HepG2 (cell line): ENCODE data around the gene STAT4. TPM values are rescaled to one million over a fixed set of nuclear protein-coding genes. Genes with fewer than 3 reads are reported as not detected.

Experiments used
- ATAC-seq: fragments of 200-7000 bp; cut with Tn5 transposase; 3 replicates; pipeline ENCODE4 v1.9.1; 2020; ENCODE audit warnings: mild to moderate bottlenecking, moderate library complexity
- BruUV-seq: library from RNA; stranded (reverse); fragments of 400-500 nt; replicated peaks from 2 replicates; lab custom pipeline; 2021; lab: Mats Ljungman, UMichigan
- CTCF ChIA-PET: fragments of 300-600 bp; formaldehyde crosslinking; extraction: SDS; loops from one replicate; lab custom pipeline; 2021; ENCODE audit warnings: low total read pairs, inconsistent platforms, low intra/inter-chr PET ratio; lab: Yijun Ruan, JAX
- POLR2A ChIA-PET: fragments of 350-600 bp; sonication (Branson Sonifier 250); formaldehyde crosslinking; loops from one replicate; lab custom pipeline; 2020; ENCODE audit warnings: antibody characterized with exemption, inconsistent platforms; lab: Yijun Ruan, JAX
- DNase-seq: peaks from one replicate; pipeline ENCODE4 v3.0.0-alpha.2; 2015; ENCODE audit warnings: low spot score
- FAIRE-seq: peaks from 3 replicates; lab custom pipeline; 2011; peaks lifted over from hg19 to GRCh38; lab: Jason Lieb, UNC
- H2AFZ ChIP-seq: one replicate; pipeline ENCODE4 v1.6.1; 2011; ENCODE audit warnings: low read length, inconsistent platforms
- H3K27ac ChIP-seq: fragments of 300-600 bp; 3 replicates; pipeline ENCODE4 v1.8.0; 2011; ENCODE audit warnings: mixed run types, mild to moderate bottlenecking, mixed read lengths, low read length, inconsistent platforms; ENCODE audit not compliant: insufficient read depth; ENCODE audit errors: extremely low read length
- H3K27me3 ChIP-seq, 2 experiments: fragments of 200-600 bp in 1 of 2; 2 replicates in 1 of 2; 3 replicates in 1 of 2; pipeline versions ENCODE4 v1.6.0 to v1.8.0; 2011; ENCODE audit warnings: low read length in 2 of 2, mild to moderate bottlenecking in 2 of 2, moderate library complexity in 2 of 2, inconsistent platforms in 1 of 2; ENCODE audit not compliant: insufficient read depth in 2 of 2, control insufficient read depth in 1 of 2
- H3K36me3 ChIP-seq, 2 experiments: fragments of 200-600 bp in 1 of 2; replicated peaks in 1 of 2; 2 replicates in 1 of 2; 3 replicates in 1 of 2; pipeline versions ENCODE4 v1.5.1 to v1.8.0; 2011; ENCODE audit warnings: low read length in 2 of 2, inconsistent platforms in 1 of 2; ENCODE audit not compliant: insufficient read depth in 2 of 2, control insufficient read depth in 1 of 2
- H3K4me1 ChIP-seq: 2 replicates; pipeline ENCODE4 v1.5.1; 2012; ENCODE audit warnings: low read length, inconsistent platforms; ENCODE audit not compliant: insufficient read depth
- H3K4me2 ChIP-seq: 2 replicates; pipeline ENCODE4 v1.6.0; 2011; ENCODE audit warnings: low read depth, low read length, inconsistent platforms
- H3K4me3 ChIP-seq, 3 experiments: fragments of 200-600 bp in 1 of 3; sonication (generic), shearing (Covaris generic) in 1 of 3; replicated peaks in 1 of 3; 2 replicates each; pipeline ENCODE4 v1.5.1; 2011 to 2016; ENCODE audit warnings: low read length in 3 of 3, inconsistent platforms in 2 of 3, low read depth in 2 of 3, mild to moderate bottlenecking in 2 of 3, control low read depth in 1 of 3, mixed read lengths in 1 of 3; ENCODE audit not compliant: insufficient read depth in 1 of 3
- H3K79me2 ChIP-seq: one replicate; pipeline ENCODE4 v1.6.1; 2011; ENCODE audit warnings: low read length, inconsistent platforms; ENCODE audit not compliant: insufficient read depth
- H3K9ac ChIP-seq: 2 replicates; pipeline ENCODE4 v1.6.0; 2011; ENCODE audit warnings: mild to moderate bottlenecking, low read depth, low read length, inconsistent platforms; ENCODE audit not compliant: insufficient read depth
- H3K9me3 ChIP-seq: 2 replicates; pipeline ENCODE4 v1.5.1; 2012; ENCODE audit warnings: mild to moderate bottlenecking, low read length
- H4K20me1 ChIP-seq: 2 replicates; pipeline ENCODE4 v1.6.0; 2011; ENCODE audit warnings: inconsistent platforms, mild to moderate bottlenecking, low read length, moderate library complexity; ENCODE audit not compliant: insufficient read depth
- BRD4 ChIP-seq: sonication (generic); formaldehyde crosslinking; IDR thresholded peaks from 2 replicates; pipeline ENCODE4 v1.4.0; 2020; ENCODE audit warnings: missing genetic modification reagents
- CCAR2 ChIP-seq: fragments of 200-400 bp; formaldehyde crosslinking; optimal IDR thresholded peaks from 2 replicates; pipeline ENCODE3; 2018; ENCODE audit warnings: low read depth, mild to moderate bottlenecking, low read length, moderate library complexity
- EHMT2 ChIP-seq: fragments of 200-600 bp; sonication (generic); IDR thresholded peaks from 2 replicates; pipeline ENCODE4 v1.7.0; 2017; ENCODE audit warnings: antibody characterized with exemption, low read depth, low read length, borderline replicate concordance
- FOXC1 ChIP-seq: sonication (generic); formaldehyde crosslinking; IDR thresholded peaks from 2 replicates; pipeline ENCODE4 v1.8.0; 2022; ENCODE audit warnings: mild to moderate bottlenecking, missing genetic modification reagents, borderline replicate concordance
- GMEB1 ChIP-seq: sonication (generic); formaldehyde crosslinking; IDR thresholded peaks from 2 replicates; pipeline ENCODE4 v1.5.1; 2020; ENCODE audit warnings: missing genetic modification reagents, mild to moderate bottlenecking, borderline replicate concordance
- GPBP1L1 ChIP-seq: sonication (generic); formaldehyde crosslinking; IDR thresholded peaks from 2 replicates; pipeline ENCODE4 v1.5.0; 2020; ENCODE audit warnings: mild to moderate bottlenecking, missing genetic modification reagents
- KLF12 ChIP-seq: sonication (generic); formaldehyde crosslinking; IDR thresholded peaks from 2 replicates; pipeline ENCODE4 v1.4.0; 2020; ENCODE audit warnings: missing genetic modification reagents, borderline replicate concordance
- KLF16 ChIP-seq, 2 experiments: sonication (generic) in 1 of 2; formaldehyde crosslinking in 1 of 2; IDR thresholded peaks; 2 replicates each; pipeline versions ENCODE4 v1.6.1 to v1.8.0; 2016 to 2023; ENCODE audit warnings: missing genetic modification reagents in 2 of 2, missing compliant biosample characterization in 1 of 2
- MZF1 ChIP-seq: sonication (generic); formaldehyde crosslinking; IDR thresholded peaks from 2 replicates; pipeline ENCODE4 v1.8.1; 2023; ENCODE audit warnings: mild to moderate bottlenecking, missing genetic modification reagents, borderline replicate concordance
- NAIF1 ChIP-seq: sonication (generic); formaldehyde crosslinking; IDR thresholded peaks from 2 replicates; pipeline ENCODE4 v1.5.0; 2020; ENCODE audit warnings: mild to moderate bottlenecking, missing genetic modification reagents, borderline replicate concordance
- PAWR ChIP-seq: sonication (generic); formaldehyde crosslinking; IDR thresholded peaks from 2 replicates; pipeline ENCODE4 v1.4.0; 2020; ENCODE audit warnings: missing genetic modification reagents, mild to moderate bottlenecking, borderline replicate concordance
- RAD51 ChIP-seq: fragments of 450-650 bp; IDR thresholded peaks from 2 replicates; pipeline ENCODE4 v1.6.1; 2016; ENCODE audit warnings: borderline replicate concordance
- THYN1 ChIP-seq: sonication (generic); formaldehyde crosslinking; IDR thresholded peaks from 2 replicates; pipeline ENCODE4 v1.8.1; 2023; ENCODE audit warnings: low read depth, mild to moderate bottlenecking, moderate library complexity, missing genetic modification reagents, borderline replicate concordance
- TMF1 ChIP-seq: sonication (generic); formaldehyde crosslinking; IDR thresholded peaks from 2 replicates; pipeline ENCODE4 v1.8.1; 2022; ENCODE audit warnings: low read depth, missing genetic modification reagents
- ZFX ChIP-seq: sonication (generic); formaldehyde crosslinking; IDR thresholded peaks from 2 replicates; pipeline ENCODE4 v1.4.0; 2020; ENCODE audit warnings: mild to moderate bottlenecking, low read depth, missing genetic modification reagents, moderate library complexity
- ZNF704 ChIP-seq: sonication (generic); formaldehyde crosslinking; IDR thresholded peaks from 2 replicates; pipeline ENCODE4 v1.8.1; 2023; ENCODE audit warnings: mild to moderate bottlenecking, inconsistent platforms, moderate library complexity, missing genetic modification reagents, borderline replicate concordance
- WGBS: methylation state at CpG from one replicate; pipeline ENCODE4 v1.1.6; 2017; ENCODE audit warnings: low lambda C conversion rate; 5-methylcytosine and 5-hydroxymethylcytosine counted together
- in situ Hi-C: cut with HindIII; loops from 2 replicates; pipeline ENCODE4 v1.10.0; 2017; ENCODE audit warnings: low pct_unique_long_range_greater_than_20kb; ENCODE audit not compliant: extremely low pct_ligation_motif_present
- intact Hi-C: fragments of 100-400 bp; cut with micrococcal nuclease; formaldehyde crosslinking; loops from one replicate; pipeline ENCODE4 v1.10.0; 2022; ENCODE audit not compliant: unreplicated experiment
- polyA plus RNA-seq, 8 experiments: library from polyadenylated mRNA; depleted of rRNA in 3 of 8; stranded (reverse) in 7 of 8; unstranded in 1 of 8; fragments of >200 nt; fragmentation: Illumina TruSeq in 4 of 8; extraction: Trizol in 4 of 8; gene quantifications; 2 replicates each; pipeline versions ENCODE4 v1.2.1 to v1.2.3, GENCODE V29; 2011 to 2016; ENCODE audit warnings: low read depth in 4 of 8, missing spikeins in 1 of 8, mixed read lengths in 1 of 8; ENCODE audit not compliant: insufficient read depth in 1 of 8
- total RNA-seq, 5 experiments: library from RNA; depleted of rRNA; stranded (reverse); fragments of >200 nt; fragmentation: Illumina TruSeq; extraction: Trizol; gene quantifications; 2 replicates each; pipeline ENCODE4 v1.2.3, GENCODE V29; 2016; ENCODE audit warnings: low read depth in 1 of 5
- TF ChIP-seq, protein P1 (sequence below): sonication (generic); formaldehyde crosslinking; IDR thresholded peaks from 2 replicates; pipeline ENCODE4 v1.4.0; 2020; ENCODE audit warnings: missing genetic modification reagents

STAT4 gene
- total and polyA plus RNA-seq, 2 of the 13 experiments (the other 11 are each of a cell fraction or from before 2014, with no cell fraction given), result 0.37 TPM; not detected in 1

GRCh38 chr2:191148791-191149190 lies 2.0 kb downstream of the STAT4 start:
- Histone ChIP-seq H3K27me3 (peaks cover 0 to 34% of the 10 kb centered on the region in 2 experiments; a peak in 4 of 5 replicates), H3K4me3 (no peak overlapping the region), H3K4me1 (peaks cover 10% of the 10 kb centered on the region), H3K9me3 (no peaks in the 10 kb centered on the region), H4K20me1 (no peaks in the 10 kb centered on the region), H2AFZ (no peak overlapping the region), H3K27ac (no peak overlapping the region), H3K9ac (no peak overlapping the region), H3K36me3 (no peaks in the 10 kb centered on the region), H3K79me2 (no peaks in the 10 kb centered on the region), H3K4me2 (no peak overlapping the region)
- intact Hi-C loops, result no loop called here
- POLR2A ChIA-PET, result no interaction called here
- no peak for FAIRE-seq
- DNase-seq, result no peak
- 3% methylated on average over 2 of the region's 2 CpGs for WGBS
- CTCF ChIA-PET, result no interaction called here
- in situ Hi-C loops, result no loop called here
- no peak for TF ChIP-seq FOXC1 (CRISPR knock-in tag)
- TF ChIP-seq KLF12, result no peak
- no peak for TF ChIP-seq GPBP1L1 (CRISPR knock-in tag)
- no peak for TF ChIP-seq BRD4
- TF ChIP-seq PAWR (CRISPR knock-in tag), result no peak
- no peak for TF ChIP-seq KLF16 (CRISPR knock-in tag; IDR thresholded peaks at IDR 0.05)
- TF ChIP-seq NAIF1, result no peak
- TF ChIP-seq EHMT2, result no peak
- no peak for TF ChIP-seq ZNF704
- TF ChIP-seq THYN1 (CRISPR knock-in tag), result no peak
- TF ChIP-seq ZFX, result no peak
- no peak for TF ChIP-seq GMEB1 (CRISPR knock-in tag)
- TF ChIP-seq MZF1 (CRISPR knock-in tag), result no peak
- TF ChIP-seq TMF1 (CRISPR knock-in tag), result no peak
- TF ChIP-seq CCAR2, result no peak
- TF ChIP-seq, protein P1, sequence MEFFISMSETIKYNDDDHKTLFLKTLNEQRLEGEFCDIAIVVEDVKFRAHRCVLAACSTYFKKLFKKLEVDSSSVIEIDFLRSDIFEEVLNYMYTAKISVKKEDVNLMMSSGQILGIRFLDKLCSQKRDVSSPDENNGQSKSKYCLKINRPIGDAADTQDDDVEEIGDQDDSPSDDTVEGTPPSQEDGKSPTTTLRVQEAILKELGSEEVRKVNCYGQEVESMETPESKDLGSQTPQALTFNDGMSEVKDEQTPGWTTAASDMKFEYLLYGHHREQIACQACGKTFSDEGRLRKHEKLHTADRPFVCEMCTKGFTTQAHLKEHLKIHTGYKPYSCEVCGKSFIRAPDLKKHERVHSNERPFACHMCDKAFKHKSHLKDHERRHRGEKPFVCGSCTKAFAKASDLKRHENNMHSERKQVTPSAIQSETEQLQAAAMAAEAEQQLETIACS, result no peak
- TF ChIP-seq RAD51, result no peak
- no TSS peak for BruUV-seq
- no peak for ATAC-seq
